Measurements from ENCODE around the gene VGLL1. TPM values are rescaled to one million over a fixed set of nuclear protein-coding genes. Genes with fewer than 3 reads are reported as not detected.

VGLL1 gene
- total and polyA plus RNA-seq, 10 of the 15 experiments (the other 5 are each of a cell fraction or from before 2014, with no cell fraction given), result not detected

- no peak overlapping the region for H3K4me2 ChIP-seq (ENCODE audit: control insufficient read depth, insufficient read depth)
- H3K27ac ChIP-seq (ENCODE audit: control insufficient read depth, insufficient read depth), result no peak overlapping the region
- no peaks in the 10 kb centered on the region for H3K4me1 ChIP-seq (ENCODE audit: control insufficient read depth, insufficient read depth, low read length)
- no peak overlapping the region for H3K9ac ChIP-seq (ENCODE audit: control insufficient read depth, insufficient read depth, low read length)
- in situ Hi-C loops (cut with MboI), result no loop called here
- 43% methylated on average over 5 of the region's 5 CpGs for WGBS (ENCODE audit: insufficient coverage, insufficient replicate concordance, low lambda C conversion rate, missing lambda C conversion rate)
- no peaks in the 10 kb centered on the region for H3K9me3 ChIP-seq (replicated peaks; ENCODE audit: control insufficient read depth, insufficient read depth, low read length)
- TF ChIP-seq SIX5 (IDR thresholded peaks at IDR 0.05; ENCODE audit: low read depth, low read length, severe bottlenecking) (no peak), ZBTB11 (CRISPR knock-in tag; IDR thresholded peaks at IDR 0.05) (no peak), SP1 (IDR thresholded peaks at IDR 0.05; ENCODE audit: low read depth, low read length) (no peak), CBFB (IDR thresholded peaks at IDR 0.05; ENCODE audit: low read depth) (no peak), ATF7 (IDR thresholded peaks at IDR 0.05; ENCODE audit: low read depth) (no peak), USF2 (IDR thresholded peaks at IDR 0.05; ENCODE audit: borderline replicate concordance, low read depth, low read length) (no peak), TARDBP (IDR thresholded peaks at IDR 0.05; ENCODE audit: borderline replicate concordance) (no peak), ZNF274 (IDR thresholded peaks at IDR 0.05; ENCODE audit: insufficient read depth, insufficient read length) (no peak), MEF2A (IDR thresholded peaks at IDR 0.05; ENCODE audit: insufficient read depth, low read depth, low read length) (no peak), EGR1 (IDR thresholded peaks at IDR 0.05; ENCODE audit: borderline replicate concordance in 1 of 2, low read depth in 2 of 2, low read length in 2 of 2) (no peak)
- intact Hi-C loops (cut with micrococcal nuclease; ENCODE audit: unreplicated experiment), result no loop called here
- no peak for ATAC-seq
- POLR2A ChIA-PET, result no interaction called here
- no peak overlapping the region for H3K4me3 ChIP-seq
- no peak overlapping the region for H2AFZ ChIP-seq (ENCODE audit: control insufficient read depth, low read depth, low read length)
- no peaks in the 10 kb centered on the region for H4K20me1 ChIP-seq (ENCODE audit: control insufficient read depth, insufficient read depth)
- CTCF ChIA-PET, result no interaction called here
- no peaks in the 10 kb centered on the region for H3K79me2 ChIP-seq (ENCODE audit: control insufficient read depth, insufficient read depth, low read length)
- BruUV-seq (replicated peaks), result no TSS peak
- SMC1A ChIA-PET (ENCODE audit: uncharacterized antibody, unreplicated experiment), result no interaction called here
- no peak for DNase-seq (ENCODE audit: low read depth, low spot score)
- FAIRE-seq, result no peak
- no peaks in the 10 kb centered on the region; a peak in 1 of 4 replicates for H3K27me3 ChIP-seq (replicated peaks in 1 of 2; ENCODE audit: control insufficient read depth in 2 of 2, insufficient read depth in 2 of 2, low read length in 1 of 2)
- H3K36me3 ChIP-seq (ENCODE audit: control insufficient read depth in 2 of 2, insufficient read depth in 2 of 2, low read length in 1 of 2), result no peaks in the 10 kb centered on the region
- RAD21 ChIA-PET (ENCODE audit: unreplicated experiment), result no interaction called here
These were observed 8.2 kb downstream of the VGLL1 start for GRCh38 chrX:136540226-136540625.

All from GM12878 (cell line).